Breast epithelium (tissue), 3 donors: ENCODE data around the gene S100A9.

Experiments used
- POLR2A ChIP-seq: fragments of 450-650 bp; IDR thresholded peaks from one replicate; pipeline ENCODE4 v1.6.1; 2016; ENCODE audit warnings: antibody characterized with exemption, mild to moderate bottlenecking, moderate library complexity
- POLR2AphosphoS5 ChIP-seq, 3 donors: sonication (generic); formaldehyde crosslinking; IDR thresholded peaks; one replicate each; pipeline ENCODE4 v1.6.1; 2017; ENCODE audit warnings: antibody characterized with exemption in 3 of 3

GRCh38 chr1:153357853-153358690, at the start of gene S100A9:
- TF ChIP-seq POLR2A (no peak), POLR2AphosphoS5 (IDR thresholded peaks at IDR 0.05) (no peak)
